ENCODE results near the gene BRAF. TPM values are rescaled to one million over a fixed set of nuclear protein-coding genes. Genes with fewer than 3 reads are reported as not detected.

The BRAF gene
- total and polyA plus RNA-seq, 2 of the 8 experiments (the other 6 are each of a cell fraction or from before 2014, with no cell fraction given), result 11.4 to 32.6 TPM

DNA sequence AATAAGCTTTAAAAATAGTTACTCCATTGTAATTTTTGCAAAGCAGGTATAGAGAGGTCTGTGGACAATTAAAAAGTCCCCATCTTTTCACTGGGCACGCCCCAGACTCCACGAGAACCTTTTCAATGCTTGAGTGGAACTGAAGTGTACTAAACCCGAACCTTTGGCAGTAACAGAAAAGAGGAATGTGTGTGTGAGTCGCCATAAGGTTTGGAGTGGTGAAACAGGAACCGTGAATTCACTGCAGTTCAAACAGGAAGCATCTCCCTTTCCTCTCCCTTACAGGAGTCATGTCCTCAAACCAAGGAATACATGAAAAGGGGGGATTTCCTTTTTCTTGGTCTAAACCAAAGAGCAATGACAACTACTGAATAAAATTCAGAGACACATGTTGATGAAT lies 205.0 kb downstream of the BRAF start:
- no peak overlapping the region for H3K18ac ChIP-seq (ENCODE audit: extremely low read depth, low read length)
- no peak overlapping the region for H2BK5ac ChIP-seq (ENCODE audit: low read depth, low read length)
- H3K4me1 ChIP-seq (replicated peaks in 1 of 4; ENCODE audit: control insufficient read depth in 3 of 4, insufficient read depth in 4 of 4, low read length in 3 of 4), result no peaks in the 10 kb centered on the region
- no peak overlapping the region for H3K14ac ChIP-seq (ENCODE audit: insufficient read length)
- no peaks in the 10 kb centered on the region for H3K79me1 ChIP-seq (ENCODE audit: low read depth, low read length)
- DNase-seq (ENCODE audit: low read depth in 1 of 2, low spot score in 2 of 2) (no peak), FAIRE-seq (no peak)
- no peak overlapping the region for H4K5ac ChIP-seq (ENCODE audit: insufficient read length, low read depth, low read length)
- H4K91ac ChIP-seq (replicated peaks; ENCODE audit: insufficient read length, low read length), result no peak overlapping the region
- no peaks in the 10 kb centered on the region for H3K9me3 ChIP-seq (ENCODE audit: insufficient read depth in 2 of 2, low read depth in 1 of 2, low read length in 1 of 2)
- no peak overlapping the region for H4K8ac ChIP-seq (ENCODE audit: extremely low read depth, insufficient read depth, low read length)
- 89% methylated on average over 5 of the region's 5 CpGs; no CpG with 5 or more reads in 1 of the 2 experiments for WGBS, 2 experiments (ENCODE audit: extremely low coverage in 1 of 2, insufficient coverage in 1 of 2, insufficient read length in 1 of 2, insufficient replicate concordance in 2 of 2, low coverage in 1 of 2, low lambda C conversion rate in 2 of 2, missing lambda C conversion rate in 1 of 2)
- ChIA-PET CTCF (ENCODE audit: partially characterized antibody) (interaction anchor here (0.9 kb wide), 1 partner anchor 34 kb away, joined by 3 read pairs; no protein-coding TSS in a partner anchor), POLR2A (ENCODE audit: partially characterized antibody) (no interaction called here)
- H3K23me2 ChIP-seq (ENCODE audit: low read depth, low read length), result no peaks in the 10 kb centered on the region
- no peaks in the 10 kb centered on the region for H3K27me3 ChIP-seq (replicated peaks in 1 of 4; ENCODE audit: control insufficient read depth in 3 of 4, extremely low read depth in 1 of 4, insufficient read depth in 3 of 4, low read length in 3 of 4)
- no peak overlapping the region for H2BK12ac ChIP-seq (ENCODE audit: low read depth, low read length)
- no peaks in the 10 kb centered on the region for H3K36me3 ChIP-seq (ENCODE audit: control insufficient read depth in 2 of 4, insufficient read depth in 4 of 4, low read length in 3 of 4)
- H3K23ac ChIP-seq (ENCODE audit: insufficient read length), result no peak overlapping the region
- H2AFZ ChIP-seq (ENCODE audit: low read length), result no peak overlapping the region
- H3K4me2 ChIP-seq (ENCODE audit: insufficient read depth in 1 of 2, low read depth in 2 of 2, low read length in 2 of 2), result no peak overlapping the region
- no peak overlapping the region for H2BK15ac ChIP-seq (ENCODE audit: low read length)
- no peak overlapping the region for H3K56ac ChIP-seq (replicated peaks; ENCODE audit: insufficient read length, low read depth, low read length)
- no peak overlapping the region for H2BK120ac ChIP-seq (replicated peaks; ENCODE audit: low read depth, low read length)
- TF ChIP-seq SP4 (IDR thresholded peaks at IDR 0.05; ENCODE audit: low read length) (no peak), RXRA (IDR thresholded peaks at IDR 0.05; ENCODE audit: insufficient read depth, low read depth, low read length) (no peak), TBP (IDR thresholded peaks at IDR 0.05; ENCODE audit: low read depth, low read length) (no peak), RNF2 (IDR thresholded peaks at IDR 0.05; ENCODE audit: borderline replicate concordance, low read depth, low read length, missing control alignments, poor library complexity, severe bottlenecking) (no peak), SAP30 (IDR thresholded peaks at IDR 0.05; ENCODE audit: insufficient read depth, insufficient replicate concordance, low read length) (no peak)
- H3K79me2 ChIP-seq (ENCODE audit: control insufficient read depth in 1 of 2, insufficient read depth in 2 of 2, low read length in 2 of 2), result no peaks in the 10 kb centered on the region
- H3K4ac ChIP-seq (replicated peaks; ENCODE audit: insufficient read length, low read depth, low read length), result no peak overlapping the region
- no peak overlapping the region for H3K4me3 ChIP-seq (ENCODE audit: extremely low read depth in 1 of 4, insufficient read depth in 2 of 4, low read depth in 3 of 4, low read length in 4 of 4)
- no peaks in the 10 kb centered on the region for H4K20me1 ChIP-seq (replicated peaks in 1 of 2; ENCODE audit: control insufficient read depth in 1 of 2, insufficient read depth in 2 of 2, low read length in 2 of 2)
- H3K27ac ChIP-seq (ENCODE audit: low read depth, low read length), result no peak overlapping the region
- no peak overlapping the region for H3K9ac ChIP-seq (replicated peaks in 1 of 4; ENCODE audit: extremely low read depth in 1 of 4, low read depth in 3 of 4, low read length in 3 of 4)
- H2AK5ac ChIP-seq (ENCODE audit: low read depth, low read length), result no peak overlapping the region
- no peak overlapping the region for H2BK20ac ChIP-seq (ENCODE audit: low read length)
